AG09309 (cell line): Measurements from ENCODE around the gene LHX1.

ENCODE experiments used
- DNase-seq: peaks from one replicate; pipeline ENCODE4 v3.0.0-alpha.2; 2010; ENCODE audit warnings: low read depth
- H3K4me3 ChIP-seq: 2 replicates; pipeline ENCODE4 v1.5.1; 2011; ENCODE audit warnings: mild to moderate bottlenecking, low read depth, low read length, moderate library complexity; ENCODE audit not compliant: control insufficient read depth
- TF ChIP-seq, protein P1 (sequence below): IDR thresholded peaks from 2 replicates; pipeline ENCODE4 v1.5.1; 2011; ENCODE audit warnings: mild to moderate bottlenecking, low read depth, low read length, inconsistent platforms; ENCODE audit not compliant: insufficient read depth, control insufficient read depth; ENCODE audit errors: missing control alignments

The LHX1 gene

GRCh38 chr17:36934144-36934691 lies 3.1 kb upstream of the LHX1 start:
- TF ChIP-seq, protein P1, sequence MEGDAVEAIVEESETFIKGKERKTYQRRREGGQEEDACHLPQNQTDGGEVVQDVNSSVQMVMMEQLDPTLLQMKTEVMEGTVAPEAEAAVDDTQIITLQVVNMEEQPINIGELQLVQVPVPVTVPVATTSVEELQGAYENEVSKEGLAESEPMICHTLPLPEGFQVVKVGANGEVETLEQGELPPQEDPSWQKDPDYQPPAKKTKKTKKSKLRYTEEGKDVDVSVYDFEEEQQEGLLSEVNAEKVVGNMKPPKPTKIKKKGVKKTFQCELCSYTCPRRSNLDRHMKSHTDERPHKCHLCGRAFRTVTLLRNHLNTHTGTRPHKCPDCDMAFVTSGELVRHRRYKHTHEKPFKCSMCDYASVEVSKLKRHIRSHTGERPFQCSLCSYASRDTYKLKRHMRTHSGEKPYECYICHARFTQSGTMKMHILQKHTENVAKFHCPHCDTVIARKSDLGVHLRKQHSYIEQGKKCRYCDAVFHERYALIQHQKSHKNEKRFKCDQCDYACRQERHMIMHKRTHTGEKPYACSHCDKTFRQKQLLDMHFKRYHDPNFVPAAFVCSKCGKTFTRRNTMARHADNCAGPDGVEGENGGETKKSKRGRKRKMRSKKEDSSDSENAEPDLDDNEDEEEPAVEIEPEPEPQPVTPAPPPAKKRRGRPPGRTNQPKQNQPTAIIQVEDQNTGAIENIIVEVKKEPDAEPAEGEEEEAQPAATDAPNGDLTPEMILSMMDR, result no peak
- DNase-seq, result no peak
- no peak overlapping the region for H3K4me3 ChIP-seq

GRCh38 chr17:36934692-36935630 lies 2.3 kb upstream of the LHX1 start:
- TF ChIP-seq, protein P1, result no peak
- H3K4me3 ChIP-seq, result no peak overlapping the region
- DNase-seq, result no peak

DNA sequence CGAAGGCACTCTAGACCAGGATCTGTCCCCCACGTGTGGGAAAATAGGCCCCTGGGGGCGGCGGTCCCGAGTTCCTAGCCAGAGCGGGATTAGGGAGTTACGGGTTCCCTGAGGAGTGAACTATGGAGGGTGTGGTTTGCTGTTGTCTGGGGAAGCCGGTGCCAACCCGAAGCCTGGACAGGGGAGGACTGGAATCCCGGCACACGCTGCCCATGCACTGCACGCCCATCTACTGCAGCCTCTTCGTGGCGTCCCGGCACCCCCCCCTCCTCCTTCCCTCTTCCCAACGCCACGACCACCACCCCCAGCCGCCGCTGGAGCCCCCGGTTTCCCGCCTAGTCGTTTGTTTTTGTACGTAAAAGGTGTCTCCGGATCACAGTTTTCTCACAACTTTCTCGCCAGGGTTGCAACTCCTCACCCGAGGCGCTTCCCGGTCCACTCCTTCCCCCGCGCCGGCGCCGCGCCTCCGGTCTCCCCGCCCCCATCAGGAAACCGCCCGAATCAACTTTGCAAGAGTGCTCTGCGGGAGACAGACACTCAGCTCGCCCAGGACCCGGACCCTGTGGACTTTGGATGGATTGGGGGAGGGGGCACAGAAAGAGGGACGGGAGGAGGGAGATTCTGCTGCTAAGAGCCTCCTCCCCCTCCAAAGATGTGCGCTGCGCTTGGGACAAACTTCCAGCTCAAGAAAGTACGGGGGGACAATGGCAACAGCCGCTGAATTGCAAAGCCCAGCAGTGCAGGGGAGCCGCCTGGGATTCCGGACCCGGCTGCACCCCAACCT lies 1.4 kb upstream of the LHX1 start:
- TF ChIP-seq, protein P1, result no peak
- no peak overlapping the region for H3K4me3 ChIP-seq
- DNase-seq, result no peak

GRCh38 chr17:36936455-36937000 lies 747 bp upstream of the LHX1 start:
- TF ChIP-seq, protein P1, result no peak
- no peak overlapping the region for H3K4me3 ChIP-seq
- DNase-seq, result no peak

- TF ChIP-seq, protein P1, result no peak
- no peak overlapping the region for H3K4me3 ChIP-seq
- no peak for DNase-seq
Observed at GRCh38 chr17:36937959-36938565, 787 bp downstream of the LHX1 start.

GRCh38 chr17:36938566-36939051 lies 1.3 kb downstream of the LHX1 start:
- H3K4me3 ChIP-seq, result no peak overlapping the region
- TF ChIP-seq, protein P1, result no peak
- no peak for DNase-seq
